Skin of body (tissue), 2 donors: ENCODE results near the gene TLR9. TPM values are rescaled to one million over a fixed set of nuclear protein-coding genes. Genes with fewer than 3 reads are reported as not detected.
"Not testable (repeated sequence)": the region's sequence is repeated elsewhere in the genome, so short reads cannot be mapped to it uniquely, and the experiment has no call there.

ENCODE experiments used
- DNase-seq: peaks from one replicate; lab custom pipeline; 2025; lab: John Stamatoyannopoulos, UW
- total RNA-seq: library from RNA; depleted of rRNA; stranded (reverse); fragments of >200 nt; gene quantifications from one replicate; pipeline ENCODE4 v1.2.3, GENCODE V29; 2014

Gene TLR9
- total RNA-seq, 1 donor from 2014 or later, result not detected

- DNase-seq, result no peak
Observed at GRCh38 chr3:52195291-52195597, 30.2 kb downstream of the TLR9 start.

GRCh38 chr3:52194485-52195290, 30.8 kb downstream of the TLR9 start:
- DNase-seq, result no peak

GRCh38 chr3:52193065-52193464, 32.4 kb downstream of the TLR9 start:
- no peak for DNase-seq

GRCh38 chr3:52191663-52192062, 33.8 kb downstream of the TLR9 start:
- DNase-seq, result no peak

GRCh38 chr3:52190294-52191074, 35.0 kb downstream of the TLR9 start:
- DNase-seq, result no peak

- no peak for DNase-seq
Observed at GRCh38 chr3:52188556-52188955, 36.9 kb downstream of the TLR9 start.

- no peak for DNase-seq
Observed at GRCh38 chr3:52186729-52187128, 38.7 kb downstream of the TLR9 start.

- DNase-seq, result no peak
Observed at GRCh38 chr3:52185837-52186236, 39.6 kb downstream of the TLR9 start.

- DNase-seq, result no peak
Observed at GRCh38 chr3:52185311-52185710, 40.1 kb downstream of the TLR9 start.

GRCh38 chr3:52184690-52185089, 40.8 kb downstream of the TLR9 start:
- no peak for DNase-seq

- DNase-seq, result no peak
Observed at GRCh38 chr3:52183786-52184445, 41.5 kb downstream of the TLR9 start.

GRCh38 chr3:52182691-52183090, 42.8 kb downstream of the TLR9 start:
- DNase-seq, result no peak

GRCh38 chr3:52182196-52182595, 43.2 kb downstream of the TLR9 start:
- no peak for DNase-seq

- DNase-seq, result no peak
Observed at GRCh38 chr3:52181543-52181942, 43.9 kb downstream of the TLR9 start.

- no peak for DNase-seq
Observed at GRCh38 chr3:52178537-52178936, 46.9 kb downstream of the TLR9 start.

- DNase-seq, result not testable (repeated sequence)
Observed at GRCh38 chr3:52178126-52178525, 47.3 kb downstream of the TLR9 start.

- DNase-seq, result no peak
Observed at GRCh38 chr3:52177701-52178042, 47.8 kb downstream of the TLR9 start.

- DNase-seq, result no peak
Observed at GRCh38 chr3:52176951-52177700, 48.3 kb downstream of the TLR9 start.

GRCh38 chr3:52176180-52176752, 49.2 kb downstream of the TLR9 start:
- DNase-seq, result no peak

GRCh38 chr3:52175416-52176179, 49.8 kb downstream of the TLR9 start:
- no peak for DNase-seq

GRCh38 chr3:52174896-52175295, 50.5 kb downstream of the TLR9 start:
- DNase-seq, result no peak
